Karpas-422 (cell line): ENCODE measurements around the gene TMOD3. TPM values are rescaled to one million over a fixed set of nuclear protein-coding genes. Genes with fewer than 3 reads are reported as not detected.

Experiments used
- DNase-seq: peaks from one replicate; pipeline ENCODE4 v3.0.0-alpha.2; 2015
- H2AFZ ChIP-seq: fragments of 200-600 bp; sonication (generic); 2 replicates; pipeline ENCODE4 v1.6.1; 2014; ENCODE audit warnings: antibody characterized with exemption, low read length, mixed read lengths
- H3K27ac ChIP-seq: fragments of 200-600 bp; sonication (generic); 2 replicates; pipeline ENCODE4 v1.5.1; 2014; ENCODE audit warnings: mild to moderate bottlenecking, low read length, moderate library complexity
- H3K27me3 ChIP-seq: fragments of 200-600 bp; sonication (generic); 2 replicates; pipeline ENCODE4 v1.6.1; 2014; ENCODE audit warnings: low read length, mixed read lengths
- H3K36me3 ChIP-seq: fragments of 200-600 bp; sonication (generic); 2 replicates; pipeline ENCODE4 v1.6.1; 2014; ENCODE audit warnings: low read length, mixed read lengths; ENCODE audit not compliant: insufficient read depth
- H3K4me1 ChIP-seq: fragments of 200-600 bp; sonication (generic); 2 replicates; pipeline ENCODE4 v1.6.1; 2014; ENCODE audit warnings: mild to moderate bottlenecking, low read length, mixed read lengths
- H3K4me2 ChIP-seq: fragments of 200-600 bp; sonication (generic); 2 replicates; pipeline ENCODE4 v1.6.1; 2014; ENCODE audit warnings: low read length, low read depth, mild to moderate bottlenecking; ENCODE audit not compliant: poor library complexity, severe bottlenecking
- H3K4me3 ChIP-seq: fragments of 200-600 bp; sonication (generic); 2 replicates; pipeline ENCODE4 v1.5.1; 2014; ENCODE audit warnings: mild to moderate bottlenecking, antibody characterized with exemption, low read length, mixed read lengths
- H3K79me2 ChIP-seq: fragments of 200-600 bp; sonication (generic); 2 replicates; pipeline ENCODE4 v1.6.1; 2014; ENCODE audit warnings: mild to moderate bottlenecking, low read length, mixed read lengths
- H3K9ac ChIP-seq: fragments of 200-600 bp; sonication (generic); 2 replicates; pipeline ENCODE4 v1.6.0; 2014; ENCODE audit warnings: low read length
- H3K9me2 ChIP-seq: fragments of 200-600 bp; sonication (generic), shearing (Covaris generic); replicated peaks from 2 replicates; pipeline ENCODE4 v1.6.0; 2014; ENCODE audit warnings: mild to moderate bottlenecking, low read length, moderate library complexity; ENCODE audit not compliant: insufficient read depth
- H3K9me3 ChIP-seq: fragments of 300-700, 200-600 bp; sonication (generic); 2 replicates; pipeline ENCODE4 v1.6.1; 2014; ENCODE audit warnings: low read length, mixed read lengths
- H4K20me1 ChIP-seq: fragments of 200-600 bp; sonication (generic); 2 replicates; pipeline ENCODE4 v1.6.1; 2014; ENCODE audit warnings: mild to moderate bottlenecking, antibody characterized with exemption, low read length, low read depth; ENCODE audit not compliant: insufficient read depth
- total RNA-seq: library from RNA; depleted of rRNA; stranded (reverse); fragments of >200 nt; shearing (Covaris generic); gene quantifications from 2 replicates; pipeline ENCODE4 v1.2.3, GENCODE V29; 2014; ENCODE audit warnings: low replicate concordance

The TMOD3 gene
- total RNA-seq, 1 experiment from 2014 or later = 13.7 TPM

GRCh38 chr15:51846463-51847230 is 17.2 kb downstream of the TMOD3 start:
- Histone ChIP-seq H4K20me1 (peaks cover 45% of the 10 kb centered on the region), H3K4me3 (no peak overlapping the region), H3K4me1 (peaks cover 13% of the 10 kb centered on the region), H3K9me3 (no peaks in the 10 kb centered on the region), H3K36me3 (no peaks in the 10 kb centered on the region), H3K27ac (no peak overlapping the region), H3K4me2 (no peak overlapping the region), H3K9me2 (no peaks in the 10 kb centered on the region), H3K9ac (no peak overlapping the region), H3K27me3 (no peaks in the 10 kb centered on the region), H3K79me2 (no peaks in the 10 kb centered on the region), H2AFZ (no peak overlapping the region)
- no peak for DNase-seq

- DNase-seq = no peak
- Histone ChIP-seq H3K4me3 (no peak overlapping the region), H3K9ac (no peak overlapping the region), H3K36me3 (no peaks in the 10 kb centered on the region), H4K20me1 (peaks cover 34% of the 10 kb centered on the region), H3K79me2 (no peaks in the 10 kb centered on the region), H3K9me2 (no peaks in the 10 kb centered on the region), H3K27me3 (no peaks in the 10 kb centered on the region), H2AFZ (no peak overlapping the region), H3K27ac (no peak overlapping the region), H3K4me2 (no peak overlapping the region), H3K9me3 (no peaks in the 10 kb centered on the region), H3K4me1 (peaks cover 7% of the 10 kb centered on the region)
Measured at GRCh38 chr15:51848811-51849210, 19.4 kb downstream of the TMOD3 start.

- no peaks in the 10 kb centered on the region for H3K9me2 ChIP-seq
- H3K36me3 ChIP-seq = no peaks in the 10 kb centered on the region
- H3K9me3 ChIP-seq = no peaks in the 10 kb centered on the region
- H4K20me1 ChIP-seq = peaks cover 40% of the 10 kb centered on the region
- no peak overlapping the region for H3K27ac ChIP-seq
- H3K9ac ChIP-seq = no peak overlapping the region
- H3K4me2 ChIP-seq = no peak overlapping the region
- H2AFZ ChIP-seq = no peak overlapping the region
- H3K79me2 ChIP-seq = no peaks in the 10 kb centered on the region
- no peaks in the 10 kb centered on the region for H3K27me3 ChIP-seq
- no peak overlapping the region for H3K4me3 ChIP-seq
- peaks cover 7% of the 10 kb centered on the region for H3K4me1 ChIP-seq
- no peak for DNase-seq
Measured at GRCh38 chr15:51849860-51850259, 20.4 kb downstream of the TMOD3 start.

- DNase-seq = no peak
- Histone ChIP-seq H3K4me1 (peaks cover 7% of the 10 kb centered on the region), H3K9me3 (no peaks in the 10 kb centered on the region), H3K27me3 (no peaks in the 10 kb centered on the region), H3K79me2 (no peaks in the 10 kb centered on the region), H3K9me2 (no peaks in the 10 kb centered on the region), H3K4me3 (no peak overlapping the region), H4K20me1 (peaks cover 36% of the 10 kb centered on the region), H3K4me2 (no peak overlapping the region), H2AFZ (no peak overlapping the region), H3K27ac (no peak overlapping the region), H3K9ac (no peak overlapping the region), H3K36me3 (no peaks in the 10 kb centered on the region)
Measured at GRCh38 chr15:51853998-51854397, 24.5 kb downstream of the TMOD3 start.

GRCh38 chr15:51855612-51856011 is 26.2 kb downstream of the TMOD3 start:
- Histone ChIP-seq H3K79me2 (no peaks in the 10 kb centered on the region), H3K9ac (no peak overlapping the region), H3K4me2 (no peak overlapping the region), H3K36me3 (no peaks in the 10 kb centered on the region), H3K4me1 (peaks cover 7% of the 10 kb centered on the region), H3K27me3 (no peaks in the 10 kb centered on the region), H2AFZ (no peak overlapping the region), H3K9me3 (no peaks in the 10 kb centered on the region), H3K27ac (no peak overlapping the region), H3K4me3 (no peak overlapping the region), H4K20me1 (peaks cover 31% of the 10 kb centered on the region), H3K9me2 (no peaks in the 10 kb centered on the region)
- no peak for DNase-seq

GRCh38 chr15:51856714-51857380 is 27.4 kb downstream of the TMOD3 start:
- H3K79me2 ChIP-seq = no peaks in the 10 kb centered on the region
- no peaks in the 10 kb centered on the region for H3K36me3 ChIP-seq
- H3K9me2 ChIP-seq = no peaks in the 10 kb centered on the region
- H3K4me3 ChIP-seq = no peak overlapping the region
- H3K27me3 ChIP-seq = no peaks in the 10 kb centered on the region
- no peak overlapping the region for H3K9ac ChIP-seq
- H3K9me3 ChIP-seq = no peaks in the 10 kb centered on the region
- no peak overlapping the region for H3K27ac ChIP-seq
- H3K4me2 ChIP-seq = no peak overlapping the region
- no peak for DNase-seq
- H4K20me1 ChIP-seq = peaks cover 26% of the 10 kb centered on the region
- no peak overlapping the region for H2AFZ ChIP-seq
- H3K4me1 ChIP-seq = peaks cover 4% of the 10 kb centered on the region

- peaks cover 6% of the 10 kb centered on the region; the same call in 1 of the 2 replicates for H4K20me1 ChIP-seq
- H3K9me2 ChIP-seq = no peaks in the 10 kb centered on the region
- H3K9ac ChIP-seq = no peak overlapping the region
- no peak overlapping the region for H3K4me3 ChIP-seq
- no peak for DNase-seq
- H3K27me3 ChIP-seq = no peaks in the 10 kb centered on the region
- H3K36me3 ChIP-seq = no peaks in the 10 kb centered on the region
- no peaks in the 10 kb centered on the region for H3K79me2 ChIP-seq
- no peak overlapping the region for H3K27ac ChIP-seq
- H3K9me3 ChIP-seq = no peaks in the 10 kb centered on the region
- H3K4me2 ChIP-seq = no peak overlapping the region
- no peaks in the 10 kb centered on the region for H3K4me1 ChIP-seq
- no peak overlapping the region for H2AFZ ChIP-seq
Measured at GRCh38 chr15:51861557-51862359, 32.3 kb downstream of the TMOD3 start.

- H4K20me1 ChIP-seq = no peaks in the 10 kb centered on the region
- no peak overlapping the region for H3K9ac ChIP-seq
Measured at GRCh38 chr15:51863131-51863530, 33.7 kb downstream of the TMOD3 start.

More at GRCh38 chr15:51863131-51863530, 33.7 kb downstream of the TMOD3 start:
- DNase-seq = no peak
- H3K9me2 ChIP-seq = no peaks in the 10 kb centered on the region
- no peak overlapping the region for H2AFZ ChIP-seq
- H3K9me3 ChIP-seq = no peaks in the 10 kb centered on the region
- H3K36me3 ChIP-seq = no peaks in the 10 kb centered on the region
- no peak overlapping the region for H3K27ac ChIP-seq
- H3K4me3 ChIP-seq = no peak overlapping the region
- no peaks in the 10 kb centered on the region for H3K79me2 ChIP-seq
- H3K4me1 ChIP-seq = no peaks in the 10 kb centered on the region
- H3K4me2 ChIP-seq = no peak overlapping the region
- no peaks in the 10 kb centered on the region for H3K27me3 ChIP-seq
